Hematopoietic multipotent progenitor cell treated with erythropoietin and hydrocortisone succinate and interleukin-3 and kit ligand, for 8 days (in vitro differentiated cells): Measurements from ENCODE around the gene TRIO.

Experiments used
- DNase-seq: peaks from one replicate; pipeline ENCODE4 v3.0.0-alpha.2; 2015

TRIO gene

GRCh38 chr5:14469551-14470377, 326.6 kb downstream of the TRIO start:
- DNase-seq = peak; percentile 35

GRCh38 chr5:14471507-14471906, 328.4 kb downstream of the TRIO start:
- no peak for DNase-seq

GRCh38 chr5:14472986-14473567, 329.9 kb downstream of the TRIO start:
- no peak for DNase-seq

- no peak for DNase-seq
Measured at GRCh38 chr5:14475045-14475444, 331.9 kb downstream of the TRIO start.

- no peak for DNase-seq
Measured at GRCh38 chr5:14476786-14477435, 333.8 kb downstream of the TRIO start.

GRCh38 chr5:14479143-14479696, 336.1 kb downstream of the TRIO start:
- DNase-seq = no peak

GRCh38 chr5:14481349-14481748, 338.2 kb downstream of the TRIO start:
- DNase-seq = no peak

GRCh38 chr5:14482085-14482484, 338.9 kb downstream of the TRIO start:
- DNase-seq = no peak

- DNase-seq = peak; percentile 66
Measured at GRCh38 chr5:14483504-14484157, 340.5 kb downstream of the TRIO start.

GRCh38 chr5:14486486-14486885, 343.3 kb downstream of the TRIO start:
- DNase-seq = no peak

GRCh38 chr5:14486996-14487896, 344.1 kb downstream of the TRIO start:
- no peak for DNase-seq

GRCh38 chr5:14487897-14488570, 344.9 kb downstream of the TRIO start:
- DNase-seq = no peak

- DNase-seq = no peak
Measured at GRCh38 chr5:14488709-14489108, 345.6 kb downstream of the TRIO start.

- no peak for DNase-seq
Measured at GRCh38 chr5:14489643-14490042, 346.5 kb downstream of the TRIO start.

- DNase-seq = no peak
Measured at GRCh38 chr5:14490309-14490711, 347.2 kb downstream of the TRIO start.

- DNase-seq = no peak
Measured at GRCh38 chr5:14491015-14491915, 348.1 kb downstream of the TRIO start.

- no peak for DNase-seq
Measured at GRCh38 chr5:14492331-14492964, 349.3 kb downstream of the TRIO start.

- DNase-seq = no peak
Measured at GRCh38 chr5:14495301-14495700, 352.2 kb downstream of the TRIO start.

GRCh38 chr5:14497311-14497710, 354.2 kb downstream of the TRIO start:
- DNase-seq = no peak
